Activated T-cell treated with anti-CD3 and anti-CD28 coated beads, Interleukin-2, amount 50 U/mL, for 4 hours (primary cell): Measurements from ENCODE around the gene SLC6A8. TPM values are rescaled to one million over a fixed set of nuclear protein-coding genes. Genes with fewer than 3 reads are reported as not detected.
"Not testable (repeated sequence)": the region's sequence is repeated elsewhere in the genome, so short reads cannot be mapped to it uniquely, and the experiment has no call there.

ENCODE experiments used
- ATAC-seq, 2 donors: fragments of 200-7000 bp; cut with Tn5 transposase; one replicate each; pipeline ENCODE4 v1.10.0; 2021
- DNase-seq: peaks from one replicate; pipeline ENCODE4 v3.0.0-alpha.2; 2020
- H3K27me3 Mint-ChIP-seq: one replicate; pipeline ENCODE4 v1.8.0; 2021; ENCODE audit warnings: low read depth, mixed read lengths
- H3K36me3 Mint-ChIP-seq: one replicate; pipeline ENCODE4 v1.8.0; 2022; ENCODE audit warnings: mixed read lengths; ENCODE audit not compliant: insufficient read depth
- H3K4me1 Mint-ChIP-seq: one replicate; pipeline ENCODE4 v1.8.0; 2021; ENCODE audit warnings: low read depth, mixed read lengths
- H3K4me3 Mint-ChIP-seq: one replicate; pipeline ENCODE4 v1.8.0; 2021; ENCODE audit warnings: mild to moderate bottlenecking, moderate library complexity, mixed read lengths
- H3K9me3 Mint-ChIP-seq: one replicate; pipeline ENCODE4 v1.8.0; 2021; ENCODE audit warnings: mixed read lengths
- total RNA-seq, 3 donors: library from RNA; stranded (reverse); gene quantifications; one replicate each; pipeline ENCODE4 v1.2.1, GENCODE V29; 2021

SLC6A8 gene
- total RNA-seq, 3 donors from 2014 or later, result 1.1 to 1.9 (median 1.6) TPM

- H3K9me3 Mint-ChIP-seq, result no peaks in the 10 kb centered on the region
- ATAC-seq (no peak), DNase-seq (no peak)
- peaks cover 28% of the 10 kb centered on the region for H3K4me1 Mint-ChIP-seq
- peaks cover 10% of the 10 kb centered on the region for H3K36me3 Mint-ChIP-seq
- no peaks in the 10 kb centered on the region for H3K27me3 Mint-ChIP-seq
- peak overlapping the region; percentile 89 for H3K4me3 Mint-ChIP-seq
Observed at GRCh38 chrX:153722704-153723350, 35.1 kb downstream of the SLC6A8 start.

GRCh38 chrX:153723351-153724251 is 35.9 kb downstream of the SLC6A8 start:
- no peaks in the 10 kb centered on the region for H3K27me3 Mint-ChIP-seq
- peaks cover 10% of the 10 kb centered on the region for H3K36me3 Mint-ChIP-seq
- peak overlapping the region; percentile 89 for H3K4me3 Mint-ChIP-seq
- DNase-seq (peak; percentile 33), ATAC-seq (peak; percentile 49 to 57)
- H3K9me3 Mint-ChIP-seq, result no peaks in the 10 kb centered on the region
- H3K4me1 Mint-ChIP-seq, result peaks cover 29% of the 10 kb centered on the region

- DNase-seq (peak; percentile 85), ATAC-seq (peak; percentile 79 to 81)
- H3K9me3 Mint-ChIP-seq, result no peaks in the 10 kb centered on the region
- peak within 1 kb of the TSS; percentile 89 for H3K4me3 Mint-ChIP-seq
- H3K27me3 Mint-ChIP-seq, result no peaks in the 10 kb centered on the region
- H3K36me3 Mint-ChIP-seq, result peaks cover 5% of the 10 kb centered on the region
- H3K4me1 Mint-ChIP-seq, result peaks cover 27% of the 10 kb centered on the region
Observed at GRCh38 chrX:153724252-153725038, 36.7 kb downstream of the SLC6A8 start, which contains the start of the genes ABCD1 and BCAP31. Gene ABCD1 (plus strand): TSS chrX:153724856. CDS start chrX:153725267, 411 bp downstream. Gene BCAP31 (minus strand): TSS chrX:153724387. CDS start chrX:153723244, 1,143 bp downstream.

- no peaks in the 10 kb centered on the region for H3K27me3 Mint-ChIP-seq
- H3K36me3 Mint-ChIP-seq, result peaks cover 5% of the 10 kb centered on the region
- DNase-seq, result no peak
- H3K9me3 Mint-ChIP-seq, result no peaks in the 10 kb centered on the region
- ATAC-seq, result peak in 1 of 2 donors; percentile 3
- H3K4me3 Mint-ChIP-seq, result peak overlapping the region; percentile 62
- peaks cover 27% of the 10 kb centered on the region for H3K4me1 Mint-ChIP-seq
Observed at GRCh38 chrX:153725039-153725831, 37.5 kb downstream of the SLC6A8 start.

- Mint-ChIP-seq H3K9me3 (no peaks in the 10 kb centered on the region), H3K36me3 (peaks cover 5% of the 10 kb centered on the region), H3K4me1 (peaks cover 27% of the 10 kb centered on the region), H3K27me3 (no peaks in the 10 kb centered on the region), H3K4me3 (peak overlapping the region; percentile 16)
- ATAC-seq (no peak), DNase-seq (no peak)
Observed at GRCh38 chrX:153725832-153726285, 38.1 kb downstream of the SLC6A8 start.

GRCh38 chrX:153726286-153727122 is 38.8 kb downstream of the SLC6A8 start:
- Mint-ChIP-seq H3K36me3 (peaks cover 6% of the 10 kb centered on the region), H3K4me3 (peak overlapping the region; percentile 37), H3K4me1 (peaks cover 31% of the 10 kb centered on the region), H3K9me3 (no peaks in the 10 kb centered on the region), H3K27me3 (no peaks in the 10 kb centered on the region)
- DNase-seq (peak; percentile 22), ATAC-seq (no peak)

GRCh38 chrX:153727123-153727931 is 39.6 kb downstream of the SLC6A8 start:
- H3K4me1 Mint-ChIP-seq, result peaks cover 30% of the 10 kb centered on the region
- no peaks in the 10 kb centered on the region for H3K27me3 Mint-ChIP-seq
- H3K4me3 Mint-ChIP-seq, result peak overlapping the region; percentile 37
- DNase-seq (no peak), ATAC-seq (no peak)
- H3K36me3 Mint-ChIP-seq, result peaks cover 6% of the 10 kb centered on the region
- no peaks in the 10 kb centered on the region for H3K9me3 Mint-ChIP-seq

- no peak overlapping the region for H3K4me3 Mint-ChIP-seq
- no peak for DNase-seq
- peaks cover 26% of the 10 kb centered on the region for H3K4me1 Mint-ChIP-seq
- no peaks in the 10 kb centered on the region for H3K27me3 Mint-ChIP-seq
- H3K36me3 Mint-ChIP-seq, result peaks cover 6% of the 10 kb centered on the region
- H3K9me3 Mint-ChIP-seq, result no peaks in the 10 kb centered on the region
- no peak for ATAC-seq
Observed at GRCh38 chrX:153728095-153728494, 40.4 kb downstream of the SLC6A8 start.

GRCh38 chrX:153728951-153729631 is 41.4 kb downstream of the SLC6A8 start:
- Mint-ChIP-seq H3K27me3 (no peaks in the 10 kb centered on the region), H3K9me3 (no peaks in the 10 kb centered on the region), H3K36me3 (peaks cover 6% of the 10 kb centered on the region), H3K4me1 (peaks cover 26% of the 10 kb centered on the region), H3K4me3 (no peak overlapping the region)
- DNase-seq (no peak), ATAC-seq (no peak)

GRCh38 chrX:153730115-153730514 is 42.4 kb downstream of the SLC6A8 start:
- Mint-ChIP-seq H3K36me3 (peaks cover 10% of the 10 kb centered on the region), H3K4me1 (peaks cover 30% of the 10 kb centered on the region)
- not testable (repeated sequence) for H3K27me3 Mint-ChIP-seq, ATAC-seq, H3K9me3 Mint-ChIP-seq, H3K4me3 Mint-ChIP-seq, DNase-seq

DNA sequence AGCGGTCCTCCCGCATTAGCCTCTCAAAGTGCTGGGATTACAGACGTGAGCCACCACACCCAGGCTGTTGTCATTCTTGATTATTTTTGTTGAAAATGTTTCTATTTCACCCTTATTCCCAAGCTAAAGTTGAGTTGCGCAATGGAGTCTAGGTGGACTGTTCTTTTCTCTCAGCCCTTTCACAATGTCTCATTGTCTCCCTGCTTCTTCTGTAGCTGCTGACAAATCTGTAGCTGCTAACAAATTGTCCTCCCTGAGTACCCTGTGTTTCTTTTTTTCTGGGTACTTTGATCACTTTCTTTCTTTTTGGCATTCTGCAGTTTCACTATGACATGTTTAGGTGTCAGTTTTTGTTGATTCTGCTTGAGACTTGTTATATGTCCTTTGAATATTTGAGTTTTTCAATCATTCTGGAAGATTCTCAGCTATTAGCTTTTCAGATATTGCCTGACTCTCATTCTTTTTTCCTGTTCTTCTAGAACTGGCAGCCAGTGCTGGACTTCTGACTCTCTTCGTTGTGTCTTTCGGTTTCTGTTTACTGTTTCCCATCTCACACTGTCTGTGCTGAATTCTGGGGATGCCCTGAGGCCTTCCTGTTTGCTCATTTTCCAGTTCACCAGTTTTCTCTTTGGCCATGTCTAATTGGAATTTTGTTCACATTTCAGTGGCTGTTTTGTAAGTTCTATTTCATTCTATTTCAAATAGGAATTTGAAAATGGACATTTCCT is 43.6 kb downstream of the SLC6A8 start:
- peaks cover 14% of the 10 kb centered on the region for H3K36me3 Mint-ChIP-seq
- H3K27me3 Mint-ChIP-seq, result no peaks in the 10 kb centered on the region
- peaks cover 32% of the 10 kb centered on the region for H3K4me1 Mint-ChIP-seq
- H3K9me3 Mint-ChIP-seq, result no peaks in the 10 kb centered on the region
- ATAC-seq (peak in 1 of 2 donors; percentile 14), DNase-seq (no peak)
- no peak overlapping the region for H3K4me3 Mint-ChIP-seq
